Small intestine (tissue), 7 donors: ENCODE results near the gene IDUA. TPM values are rescaled to one million over a fixed set of nuclear protein-coding genes. Genes with fewer than 3 reads are reported as not detected.

ENCODE experiments used
- DNase-seq, 2 donors: peaks; one replicate each; pipeline versions ENCODE4 v3.0.0 to v3.0.0-alpha.2; 2013
- FAIRE-seq: peaks from 2 replicates; lab custom pipeline; 2012; peaks lifted over from hg19 to GRCh38; lab: Jason Lieb, UNC
- H3K27ac ChIP-seq, 3 donors: one replicate each; pipeline ENCODE4 v1.5.1; 2013; ENCODE audit warnings: low read length in 2 of 3, mild to moderate bottlenecking in 2 of 3, control low read depth in 1 of 3, inconsistent platforms in 1 of 3, low read depth in 1 of 3, moderate library complexity in 1 of 3
- H3K27me3 ChIP-seq, 3 donors: one replicate each; pipeline ENCODE4 v1.6.1; 2013; ENCODE audit warnings: low read length in 3 of 3, inconsistent platforms in 1 of 3; ENCODE audit not compliant: control insufficient read depth in 3 of 3, insufficient read depth in 3 of 3
- H3K36me3 ChIP-seq, 3 donors: one replicate each; pipeline ENCODE4 v1.6.1; 2013; ENCODE audit warnings: low read length in 3 of 3, inconsistent platforms in 1 of 3, low read depth in 1 of 3, mild to moderate bottlenecking in 1 of 3, moderate library complexity in 1 of 3; ENCODE audit not compliant: control insufficient read depth in 3 of 3, insufficient read depth in 2 of 3
- H3K4me1 ChIP-seq, 3 donors: one replicate each; pipeline ENCODE4 v1.6.1; 2013; ENCODE audit warnings: low read length in 2 of 3, inconsistent platforms in 1 of 3, low read depth in 1 of 3, mild to moderate bottlenecking in 1 of 3, moderate library complexity in 1 of 3; ENCODE audit not compliant: control insufficient read depth in 3 of 3, insufficient read depth in 2 of 3
- H3K4me3 ChIP-seq, 3 donors: one replicate each; pipeline ENCODE4 v1.5.1; 2013; ENCODE audit warnings: low read length in 3 of 3, control low read depth in 1 of 3, inconsistent platforms in 1 of 3, low read depth in 1 of 3, mild to moderate bottlenecking in 1 of 3, moderate library complexity in 1 of 3
- H3K9me3 ChIP-seq, 2 donors: one replicate each; pipeline ENCODE4 v1.6.1; 2013; ENCODE audit warnings: low read depth in 1 of 2, low read length in 1 of 2; ENCODE audit not compliant: control insufficient read depth in 2 of 2, insufficient read depth in 1 of 2
- WGBS, 3 donors: extraction: QIAGEN DNeasy Blood & Tissue Kit; methylation state at CpG; one replicate each; pipeline ENCODE4 v1.1.7; 2013; 5-methylcytosine and 5-hydroxymethylcytosine counted together
- polyA plus RNA-seq, 4 donors: library from polyadenylated mRNA; stranded (reverse) in 3 of 4; unstranded in 1 of 4; fragments of 200-250 nt in 3 of 4; fragments of 120-200 nt in 1 of 4; gene quantifications; one replicate each; pipeline versions ENCODE4 v1.2.1 to v1.2.3, GENCODE V29; 2013
- donor health status: healthy with polysubstance abuse.
- donor health status: control.
- donor health status: control.
- donor health status: Bipolar disorder and iron deficiency.
- donor health status: healthy.

The IDUA gene
- polyA plus RNA-seq, 4 donors, result 10.8 to 20.9 (median 13.1) TPM

GRCh38 chr4:1011666-1012033 lies 24.8 kb downstream of the IDUA start:
- WGBS, 3 donors, result 1 to 2% methylated on average over 20 to 69 of the region's 69 CpGs; no CpG with 5 or more reads in 1 of the 3 donors
- DNase-seq, result no peak
- Histone ChIP-seq H3K27ac (no peak overlapping the region), H3K27me3 (peaks cover 0 to 26% (median 2%) of the 10 kb centered on the region in 3 donors), H3K9me3 (peaks cover 0 to 9% of the 10 kb centered on the region in 2 donors), H3K36me3 (peaks cover 0 to 8% (median 0%) of the 10 kb centered on the region in 3 donors), H3K4me3 (peak overlapping the region in 2 of 3 donors; percentile 54 to 80), H3K4me1 (peaks cover 0 to 30% (median 4%) of the 10 kb centered on the region in 3 donors)
- FAIRE-seq, result no peak

DNA sequence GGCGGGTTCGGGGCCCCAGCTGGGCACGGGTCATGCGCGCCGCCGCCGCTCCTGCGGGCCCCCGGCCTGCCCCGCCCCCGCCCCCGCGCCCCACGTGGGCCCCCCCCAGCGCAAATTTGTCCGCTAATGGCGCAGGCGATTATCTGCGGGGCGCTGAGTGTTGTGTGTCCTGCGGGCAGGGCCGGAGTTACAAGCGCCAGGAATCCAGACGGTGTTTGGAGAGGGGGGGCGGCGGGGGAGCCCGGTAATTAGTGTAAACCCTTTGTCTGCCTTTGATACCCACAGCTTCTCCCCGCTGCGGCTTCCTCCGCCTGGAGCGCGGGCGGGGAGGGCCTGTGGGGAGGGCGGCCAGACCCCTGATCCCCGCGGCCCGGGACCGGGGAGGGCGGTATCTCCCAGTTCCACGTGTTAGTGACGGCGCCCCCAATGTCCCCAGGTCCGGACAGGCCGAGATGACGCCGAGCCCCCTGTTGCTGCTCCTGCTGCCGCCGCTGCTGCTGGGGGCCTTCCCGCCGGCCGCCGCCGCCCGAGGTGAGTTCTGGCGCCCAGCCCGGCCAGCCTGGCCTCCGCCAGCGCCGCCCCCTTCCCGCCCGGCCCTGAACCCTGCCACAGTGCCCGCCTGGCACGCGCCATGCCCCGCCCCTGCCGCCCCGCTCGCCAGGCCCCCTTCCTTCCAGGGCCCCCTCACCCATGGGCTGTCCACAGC lies 25.3 kb downstream of the IDUA start:
- Histone ChIP-seq H3K4me3 (peak overlapping the region; percentile 50 to 80 (median 54)), H3K36me3 (peaks cover 0 to 8% (median 0%) of the 10 kb centered on the region in 3 donors), H3K9me3 (peaks cover 0 to 5% of the 10 kb centered on the region in 2 donors), H3K27ac (no peak overlapping the region), H3K27me3 (peaks cover 0 to 21% (median 0%) of the 10 kb centered on the region in 3 donors), H3K4me1 (peaks cover 0 to 30% (median 4%) of the 10 kb centered on the region in 3 donors)
- 0 to 2% (median 1%) methylated on average over 49 to 69 of the region's 69 CpGs for WGBS, 3 donors
- DNase-seq, result peak; percentile 27 to 63
- FAIRE-seq, result no peak

DNA sequence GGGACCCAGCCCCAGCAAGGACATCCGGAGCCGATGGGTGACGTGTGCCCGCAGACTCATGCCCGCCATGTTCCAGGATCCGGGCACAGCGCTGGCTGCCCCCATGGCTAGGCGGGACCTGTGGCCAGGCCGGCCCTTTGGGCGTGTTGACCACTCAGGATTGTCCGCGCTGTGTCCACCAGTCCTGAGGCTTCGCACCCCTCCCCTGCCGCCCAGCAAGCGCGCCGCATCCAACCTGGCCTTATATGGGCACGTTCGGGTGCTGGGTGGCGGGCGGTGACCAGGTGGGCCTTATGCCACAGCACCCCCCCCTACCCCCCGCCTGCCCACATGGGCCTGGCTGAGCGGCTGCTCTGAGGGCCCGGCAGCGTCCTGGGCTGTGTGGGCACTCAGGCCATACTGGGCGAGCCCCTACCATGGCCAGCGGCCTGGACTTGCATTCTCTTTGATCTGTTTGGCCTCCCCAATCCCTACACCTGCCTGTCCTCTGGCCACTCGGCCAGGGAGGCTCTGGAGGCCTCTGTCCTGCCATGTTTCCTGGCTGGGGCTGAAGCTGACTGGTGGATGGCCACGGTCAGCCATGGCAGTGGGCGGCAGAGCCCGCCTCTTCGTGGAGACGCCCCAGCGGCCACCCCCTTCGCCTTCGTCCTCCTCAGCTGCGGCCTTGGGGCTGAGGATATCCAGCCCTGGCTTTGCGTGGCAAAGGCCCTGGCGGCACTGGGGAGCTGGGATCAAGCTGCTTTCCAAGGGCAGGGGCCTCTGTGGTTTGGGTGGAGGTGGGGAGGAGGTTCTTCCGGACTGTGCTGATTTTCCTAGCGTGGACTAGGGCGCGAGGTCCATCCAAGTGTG lies 26.6 kb downstream of the IDUA start:
- peaks cover 0 to 30% (median 4%) of the 10 kb centered on the region in 3 donors for H3K4me1 ChIP-seq

DNA sequence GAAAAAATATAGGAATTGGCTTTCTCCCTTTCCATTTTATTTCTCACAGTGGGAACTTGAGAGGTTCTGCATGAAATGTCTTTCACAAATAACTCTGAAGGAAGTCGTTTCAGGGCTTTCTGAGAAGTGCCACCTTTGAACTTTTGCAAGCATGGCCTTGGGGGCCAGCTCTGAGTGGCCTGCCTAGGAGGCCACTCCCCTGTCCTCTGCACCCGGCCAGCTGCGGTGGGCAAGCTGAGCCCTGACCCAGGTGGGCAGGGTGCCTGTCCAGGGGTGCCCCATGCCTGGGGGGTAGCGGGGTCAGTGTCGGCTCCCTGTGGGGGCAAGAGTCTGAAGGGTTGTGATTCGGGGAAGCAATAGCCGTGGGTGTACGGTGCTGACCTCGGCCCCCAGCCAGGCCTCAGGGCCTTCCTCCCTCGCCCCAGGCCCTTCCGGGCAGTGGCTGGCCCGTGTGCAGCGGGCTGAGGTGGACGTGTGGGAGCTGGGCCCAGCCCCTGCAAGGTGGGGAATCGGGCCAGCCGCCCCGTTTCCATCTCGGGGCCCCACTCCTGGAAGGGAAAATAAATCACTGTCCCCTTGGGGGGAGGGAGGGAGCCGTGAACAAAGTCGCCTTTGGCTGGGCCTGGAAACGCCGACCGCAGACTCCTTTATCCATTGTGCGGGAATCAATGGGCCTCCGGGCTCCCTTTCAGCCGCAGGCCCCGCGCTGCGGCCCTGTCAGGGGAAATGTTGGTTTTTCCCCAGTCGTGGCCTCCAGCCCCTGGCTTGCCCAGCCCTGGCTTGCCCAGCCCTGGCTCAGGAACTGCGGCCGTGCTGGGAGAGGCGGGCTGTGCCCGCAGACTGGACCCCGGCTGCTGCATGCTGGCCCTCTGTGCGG lies 27.7 kb downstream of the IDUA start:
- no peak for FAIRE-seq
- Histone ChIP-seq H3K27ac (no peak overlapping the region), H3K36me3 (peaks cover 0 to 8% (median 0%) of the 10 kb centered on the region in 3 donors), H3K9me3 (no peaks in the 10 kb centered on the region), H3K4me1 (peaks cover 0 to 21% (median 4%) of the 10 kb centered on the region in 3 donors), H3K4me3 (no peak overlapping the region), H3K27me3 (no peaks in the 10 kb centered on the region)
- DNase-seq, result no peak
- WGBS, 3 donors, result 86 to 88% (median 88%) methylated on average over 29 to 36 of the region's 36 CpGs

More for the DNA sequence above, 26.6 kb downstream of the IDUA start:
- no peak for DNase-seq
- FAIRE-seq, result no peak
- WGBS, 3 donors, result 96 to 98% (median 96%) methylated on average over 40 to 43 of the region's 43 CpGs
- H3K27me3 ChIP-seq, result peaks cover 0 to 9% (median 0%) of the 10 kb centered on the region in 3 donors
- no peak overlapping the region for H3K4me3 ChIP-seq
- peaks cover 0 to 2% of the 10 kb centered on the region in 2 donors for H3K9me3 ChIP-seq
- H3K27ac ChIP-seq, result no peak overlapping the region
- peaks cover 0 to 8% (median 0%) of the 10 kb centered on the region in 3 donors for H3K36me3 ChIP-seq

GRCh38 chr4:1015179-1015578 lies 28.3 kb downstream of the IDUA start:
- WGBS, 3 donors, result 89 to 92% (median 90%) methylated on average over 5 to 8 of the region's 8 CpGs
- no peak for DNase-seq
- Histone ChIP-seq H3K4me3 (no peak overlapping the region), H3K27me3 (no peaks in the 10 kb centered on the region), H3K4me1 (peaks cover 0 to 21% (median 4%) of the 10 kb centered on the region in 3 donors), H3K36me3 (peaks cover 0 to 8% (median 0%) of the 10 kb centered on the region in 3 donors), H3K9me3 (no peaks in the 10 kb centered on the region), H3K27ac (no peak overlapping the region)
- FAIRE-seq, result no peak

DNA sequence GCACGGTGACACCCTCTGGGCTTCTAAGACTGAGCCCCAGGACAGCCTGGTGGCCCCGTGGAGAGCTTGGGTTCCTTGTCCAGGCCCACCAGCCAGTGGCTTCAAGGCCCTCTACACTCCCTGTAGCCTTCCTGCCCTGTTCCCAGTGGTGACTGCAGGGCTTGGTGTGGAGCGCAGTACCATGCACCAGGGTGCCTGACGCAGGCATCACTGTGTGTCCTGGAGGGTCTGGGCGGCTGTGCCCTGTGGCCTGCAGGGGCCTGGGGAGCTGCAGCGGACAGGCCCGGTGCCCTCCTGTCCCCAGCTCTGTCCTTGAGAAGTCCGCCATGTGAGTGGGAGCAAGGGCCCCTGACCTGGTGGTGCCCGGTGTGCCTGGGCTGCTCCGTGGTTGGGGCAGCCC lies 28.9 kb downstream of the IDUA start:
- H3K27ac ChIP-seq, result no peak overlapping the region
- DNase-seq, result no peak
- H3K27me3 ChIP-seq, result no peaks in the 10 kb centered on the region
- peaks cover 0 to 15% (median 4%) of the 10 kb centered on the region in 3 donors for H3K4me1 ChIP-seq
- H3K4me3 ChIP-seq, result no peak overlapping the region
- H3K36me3 ChIP-seq, result peaks cover 0 to 8% (median 0%) of the 10 kb centered on the region in 3 donors
- 89 to 91% (median 91%) methylated on average over 10 of the region's 10 CpGs for WGBS, 3 donors
- no peaks in the 10 kb centered on the region for H3K9me3 ChIP-seq
- FAIRE-seq, result no peak

- H3K36me3 ChIP-seq, result peaks cover 0 to 9% (median 0%) of the 10 kb centered on the region in 3 donors
- 75 to 87% (median 87%) methylated on average over 15 to 16 of the region's 16 CpGs for WGBS, 3 donors
- H3K4me1 ChIP-seq, result peaks cover 0 to 12% (median 0%) of the 10 kb centered on the region in 3 donors
- no peak for FAIRE-seq
- DNase-seq, result no peak
- no peaks in the 10 kb centered on the region for H3K27me3 ChIP-seq
- H3K4me3 ChIP-seq, result no peak overlapping the region
- no peak overlapping the region for H3K27ac ChIP-seq
- no peaks in the 10 kb centered on the region for H3K9me3 ChIP-seq
Observed at GRCh38 chr4:1017211-1017610, 30.4 kb downstream of the IDUA start.
